Hematopoietic multipotent progenitor cell treated with erythropoietin and hydrocortisone succinate and interleukin-3 and kit ligand, for 15 days (in vitro differentiated cells): ENCODE results near the gene MATN4.
"Not testable (repeated sequence)": the region's sequence is repeated elsewhere in the genome, so short reads cannot be mapped to it uniquely, and the experiment has no call there.

Source experiments
- DNase-seq: peaks from one replicate; pipeline ENCODE4 v3.0.0-alpha.2; 2015; ENCODE audit warnings: low spot score

The MATN4 gene

GRCh38 chr20:45308117-45308778 lies at the start of gene MATN4:
MATN4 (minus strand) TSS chr20:45308299; CDS start chr20:45305582, 2,717 bp downstream.
- no peak for DNase-seq

- DNase-seq: no peak
Observed at GRCh38 chr20:45355209-45356084, 47.3 kb upstream of the MATN4 start.

GRCh38 chr20:45354423-45355208 lies 46.5 kb upstream of the MATN4 start:
- DNase-seq: no peak

- no peak for DNase-seq
Observed at GRCh38 chr20:45353746-45354145, 45.6 kb upstream of the MATN4 start.

- no peak for DNase-seq
Observed at GRCh38 chr20:45352729-45353128, 44.6 kb upstream of the MATN4 start.

- DNase-seq: not testable (repeated sequence)
Observed at GRCh38 chr20:45350795-45351194, 42.7 kb upstream of the MATN4 start.

GRCh38 chr20:45350217-45350616 lies 42.1 kb upstream of the MATN4 start:
- DNase-seq: no peak

- peak; percentile 55 for DNase-seq
Observed at GRCh38 chr20:45347936-45348778, 40.1 kb upstream of the MATN4 start, which contains the start of gene SDC4. SDC4 (minus strand) TSS chr20:45348424; CDS start chr20:45348384, 40 bp downstream.

GRCh38 chr20:45347297-45347935 lies 39.3 kb upstream of the MATN4 start:
- DNase-seq: no peak

- no peak for DNase-seq
Observed at GRCh38 chr20:45346851-45347250, 38.8 kb upstream of the MATN4 start.

- no peak for DNase-seq
Observed at GRCh38 chr20:45346291-45346718, 38.2 kb upstream of the MATN4 start.

- DNase-seq: no peak
Observed at GRCh38 chr20:45345104-45345936, 37.2 kb upstream of the MATN4 start.

- DNase-seq: no peak
Observed at GRCh38 chr20:45344168-45344860, 36.2 kb upstream of the MATN4 start.

GRCh38 chr20:45343532-45344167 lies 35.6 kb upstream of the MATN4 start:
- DNase-seq: peak; percentile 54

- DNase-seq: no peak
Observed at GRCh38 chr20:45342855-45343531, 34.9 kb upstream of the MATN4 start.

GRCh38 chr20:45341939-45342854 lies 34.1 kb upstream of the MATN4 start:
- no peak for DNase-seq

- DNase-seq: no peak
Observed at GRCh38 chr20:45341579-45341938, 33.5 kb upstream of the MATN4 start.
